ENCODE data around the gene TENT5C.

The TENT5C gene

DNA sequence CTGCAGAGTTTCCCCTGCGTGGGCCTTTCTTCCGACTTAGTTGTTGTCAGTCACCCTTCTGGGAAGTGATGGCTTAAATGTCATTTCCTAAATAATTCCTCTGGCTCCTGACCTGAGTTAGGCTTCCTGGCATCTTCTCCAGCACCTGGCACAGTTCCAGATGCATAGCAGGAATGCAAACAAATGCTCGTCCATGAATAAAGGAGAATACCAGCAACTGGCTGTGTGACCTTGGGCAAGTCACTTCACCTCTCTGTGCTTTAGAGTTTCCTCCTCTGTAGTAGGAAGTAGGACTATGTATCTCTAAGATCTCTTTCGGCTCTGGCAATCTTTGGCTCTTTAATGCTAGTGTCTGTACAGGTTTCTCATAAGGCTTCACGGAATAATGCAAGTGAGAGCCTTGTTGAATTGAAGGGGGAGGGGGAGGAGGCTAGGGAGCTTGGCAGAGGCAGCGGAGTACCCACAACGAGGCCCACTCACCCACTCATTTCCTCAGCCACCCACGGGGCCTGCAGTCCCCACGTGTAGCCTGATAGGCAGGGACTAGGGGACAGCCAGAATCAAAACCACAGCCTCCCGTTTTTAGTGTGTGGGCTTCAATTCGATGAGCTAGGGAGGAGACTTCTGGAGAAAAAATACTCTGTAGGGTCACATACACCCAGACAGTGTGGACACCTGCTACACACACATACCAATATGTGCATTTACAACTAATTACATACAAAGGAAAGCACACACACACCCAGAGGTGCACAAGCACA is 48.1 kb downstream of the TENT5C start:
- in situ Hi-C loops (cut with MboI; ENCODE audit: low sequenced_read_pairs), result no loop called here

DNA sequence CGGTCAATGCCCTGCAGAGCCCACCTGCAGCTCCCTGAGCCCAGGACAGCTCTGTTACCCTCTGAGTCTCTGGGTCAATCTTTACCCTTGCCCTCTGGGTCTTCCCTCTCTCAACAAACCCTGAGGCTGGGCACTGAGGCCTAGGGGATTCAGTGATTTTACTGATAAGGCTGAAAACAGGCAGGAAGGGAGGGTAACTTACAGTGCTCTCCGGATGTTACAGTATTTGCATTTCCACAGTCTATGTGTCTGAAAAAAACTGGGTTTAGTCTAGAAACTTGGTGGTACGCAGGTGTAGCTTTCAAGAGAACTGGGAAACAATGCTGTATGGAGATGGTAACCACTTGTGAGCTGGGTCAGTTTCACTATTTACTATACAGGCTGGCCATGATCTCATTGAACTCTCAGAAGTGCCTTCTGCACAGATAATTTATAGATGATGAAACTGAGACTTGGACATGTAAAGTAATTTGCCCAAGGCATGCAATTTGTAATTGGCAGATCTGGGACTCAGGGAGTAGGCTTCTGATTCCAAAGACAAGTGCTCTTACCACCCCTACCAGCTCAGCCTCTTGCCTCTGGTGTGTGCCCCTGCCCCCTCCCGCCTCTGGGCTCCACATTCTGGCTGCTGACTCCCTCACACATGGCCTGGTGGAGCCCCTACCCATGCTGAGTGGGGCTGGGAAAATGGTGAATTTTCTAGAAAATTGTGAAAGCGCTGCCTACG is 48.8 kb downstream of the TENT5C start:
- in situ Hi-C loops (cut with MboI; ENCODE audit: low sequenced_read_pairs), result no loop called here

DNA sequence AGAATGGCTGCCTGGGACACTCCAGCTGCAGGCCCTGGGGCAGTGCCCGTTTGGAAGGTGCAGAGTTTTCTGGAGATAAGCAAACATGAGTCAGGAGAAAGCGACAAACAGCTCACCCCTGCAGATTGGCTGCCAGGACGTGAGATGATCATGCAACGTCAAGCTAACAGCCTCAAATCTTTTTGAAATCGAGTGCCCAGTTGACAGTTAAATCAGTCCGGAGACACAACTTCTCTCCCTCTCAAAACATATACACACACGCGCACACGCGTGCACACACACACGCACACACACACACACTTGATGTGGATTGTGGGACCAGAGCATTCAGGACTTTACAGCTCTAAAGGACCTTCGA is 49.4 kb downstream of the TENT5C start:
- in situ Hi-C loops (cut with MboI; ENCODE audit: low sequenced_read_pairs), result no loop called here

DNA sequence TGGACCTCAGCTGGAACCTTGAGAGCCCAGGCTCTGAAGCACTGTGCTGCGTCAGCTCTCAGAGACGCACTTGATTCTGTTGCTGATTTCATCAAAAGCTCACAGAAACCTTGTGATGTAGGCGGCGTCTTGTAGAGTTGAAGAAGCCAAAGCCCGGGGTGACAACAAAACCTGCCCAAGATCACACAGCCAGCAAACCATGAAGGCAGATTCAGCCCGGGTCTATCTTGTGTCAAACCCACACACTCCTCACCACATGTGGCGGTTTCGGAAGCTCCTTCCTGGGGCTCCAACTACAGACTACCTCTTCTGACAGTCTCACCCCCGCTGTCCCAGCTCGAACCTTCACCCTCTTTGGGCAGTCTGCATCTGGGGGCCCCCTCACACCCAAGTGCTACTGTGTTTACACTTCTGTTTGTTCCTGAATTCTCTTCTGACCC is 50.4 kb downstream of the TENT5C start:
- in situ Hi-C loops (cut with MboI; ENCODE audit: low sequenced_read_pairs), result no loop called here

DNA sequence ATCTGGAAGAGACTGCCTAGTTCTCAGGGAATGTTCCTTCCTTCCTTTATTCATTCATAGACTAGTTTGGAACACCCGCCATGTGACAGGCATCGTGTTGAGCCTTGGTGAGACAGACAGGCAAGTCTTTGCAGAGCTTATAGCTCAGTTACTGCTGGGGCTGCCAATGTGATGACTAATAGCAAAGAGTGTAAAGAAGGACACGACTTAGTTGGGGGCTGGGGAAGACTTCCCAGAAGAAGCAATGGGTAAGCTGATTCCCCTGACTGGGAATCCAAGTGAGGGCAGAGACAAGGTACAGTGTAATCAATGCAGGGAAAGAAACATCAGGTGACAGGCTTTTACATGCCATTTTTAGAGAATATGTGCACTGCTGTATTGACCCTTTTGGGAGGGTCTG is 51.2 kb downstream of the TENT5C start:
- in situ Hi-C loops (cut with MboI; ENCODE audit: low sequenced_read_pairs), result no loop called here

DNA sequence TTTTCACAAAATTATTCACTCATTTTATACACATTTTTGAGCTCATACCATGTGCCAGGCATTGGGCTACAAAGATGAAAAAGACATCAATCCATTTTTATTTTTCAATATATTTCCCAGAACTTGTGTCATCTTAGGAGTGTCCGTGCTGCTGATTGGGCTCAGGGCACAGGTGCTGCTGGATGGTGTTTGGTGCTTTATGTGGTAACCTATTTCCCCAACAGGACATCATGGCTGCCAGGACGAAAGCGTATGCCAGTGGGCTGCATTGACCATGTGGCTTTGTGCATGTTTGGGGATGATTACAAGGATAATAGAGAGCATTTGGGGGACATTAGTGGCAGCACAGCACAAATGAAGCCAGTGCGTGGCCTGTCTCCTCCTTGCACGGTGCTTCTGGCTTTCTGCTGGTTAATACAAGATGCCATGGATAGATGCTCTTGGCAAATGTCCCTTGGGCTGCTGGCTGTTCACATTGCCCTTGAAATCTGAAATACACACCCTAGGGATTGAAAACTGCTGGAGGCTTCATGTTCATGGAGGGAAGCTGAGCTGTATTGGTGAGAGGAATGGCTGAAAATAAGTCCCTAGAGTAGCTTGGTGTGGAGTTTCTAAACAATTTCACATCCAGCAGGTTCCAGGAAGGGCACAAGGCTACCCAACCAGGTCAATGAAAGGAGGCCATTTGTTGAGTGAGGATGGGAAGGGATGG is 52.3 kb downstream of the TENT5C start:
- in situ Hi-C loops (cut with MboI; ENCODE audit: low sequenced_read_pairs), result no loop called here

DNA sequence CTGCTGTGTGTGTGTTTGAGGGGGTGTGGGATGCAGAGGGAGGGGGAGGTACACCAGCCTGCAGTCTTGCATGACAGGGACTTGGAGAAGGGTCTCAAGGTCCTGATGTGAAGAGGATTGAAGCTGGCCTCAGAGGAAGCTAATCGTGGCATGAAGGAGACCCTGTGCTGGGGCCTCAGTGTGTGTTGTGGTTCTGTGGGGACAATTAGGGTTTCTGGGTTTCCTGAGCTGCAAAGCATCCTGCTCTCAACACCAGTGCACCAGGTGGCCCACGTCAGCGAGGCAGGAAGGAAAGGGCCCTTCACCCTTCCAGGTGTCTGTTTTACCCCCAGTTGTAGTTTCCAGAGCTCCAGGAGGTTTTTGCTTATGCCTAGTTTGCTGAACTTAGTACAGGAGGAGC is 52.8 kb downstream of the TENT5C start:
- in situ Hi-C loops (cut with MboI; ENCODE audit: low sequenced_read_pairs), result no loop called here

DNA sequence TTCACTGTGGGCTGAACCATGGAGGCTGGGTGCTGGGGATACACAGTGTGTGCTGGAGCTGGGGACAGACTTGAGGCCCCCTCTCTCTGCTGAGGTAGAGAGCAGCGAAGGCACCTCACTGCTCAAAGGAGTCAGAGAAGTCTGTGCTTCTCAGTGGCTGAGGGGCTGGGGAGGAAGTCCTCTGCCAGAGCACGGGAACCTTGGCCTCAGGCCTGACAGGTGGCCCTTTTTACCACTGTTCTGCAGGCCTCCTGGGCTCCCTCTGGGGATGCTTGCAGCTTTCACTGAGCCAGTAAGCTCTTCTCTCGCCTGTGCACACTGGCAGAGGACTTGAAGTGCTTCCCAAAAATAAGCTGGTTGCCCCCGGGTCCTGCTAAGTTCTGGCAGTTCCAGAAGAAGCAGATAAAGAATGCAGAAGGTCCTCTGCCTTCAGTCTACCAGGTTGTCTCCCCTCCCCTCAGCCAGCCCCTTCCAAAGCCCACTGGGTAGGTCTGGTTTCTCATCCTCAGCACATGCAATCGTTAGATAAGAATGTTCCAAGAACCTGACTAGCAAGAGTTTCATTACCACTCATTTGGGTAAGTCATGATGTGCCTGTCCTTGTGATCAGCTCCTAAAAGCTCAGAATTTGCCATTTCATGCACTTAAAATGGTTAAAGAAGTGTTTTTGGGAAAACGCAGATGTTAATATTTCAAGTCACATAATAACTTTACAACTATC is 53.9 kb downstream of the TENT5C start:
- in situ Hi-C loops (cut with MboI; ENCODE audit: low sequenced_read_pairs), result no loop called here

DNA sequence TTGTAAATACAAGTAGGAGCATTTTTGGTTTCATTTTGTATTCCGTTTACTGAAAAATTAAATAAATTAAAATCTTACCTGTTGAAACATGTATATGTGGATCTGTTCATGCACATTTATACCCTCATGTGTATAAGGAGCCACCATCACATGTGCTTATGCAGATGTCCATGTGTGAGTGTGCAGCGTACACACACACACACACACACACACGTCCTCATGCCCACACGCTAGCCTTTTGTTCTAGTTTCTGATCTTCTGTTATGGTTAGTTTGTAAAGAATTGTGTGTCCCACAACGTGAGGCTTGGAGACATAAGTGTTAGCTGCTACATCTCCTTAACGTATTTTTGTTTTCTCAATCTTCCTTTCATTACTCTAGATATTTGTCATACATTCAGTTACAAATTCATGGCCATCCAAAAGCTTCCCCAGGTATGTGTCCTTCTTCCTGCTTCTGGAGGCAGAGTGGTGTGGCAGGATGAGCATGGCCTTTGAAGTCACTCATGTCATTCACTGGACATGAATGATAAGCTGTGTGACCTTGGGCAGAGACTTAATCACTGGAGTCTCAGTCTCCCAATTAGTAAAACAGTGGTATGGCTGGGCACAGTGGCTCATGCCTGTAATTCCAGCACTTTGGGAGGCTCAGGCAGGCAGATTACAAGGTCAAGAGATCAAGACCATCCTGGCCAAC is 54.6 kb downstream of the TENT5C start:
- in situ Hi-C loops (cut with MboI; ENCODE audit: low sequenced_read_pairs), result no loop called here

DNA sequence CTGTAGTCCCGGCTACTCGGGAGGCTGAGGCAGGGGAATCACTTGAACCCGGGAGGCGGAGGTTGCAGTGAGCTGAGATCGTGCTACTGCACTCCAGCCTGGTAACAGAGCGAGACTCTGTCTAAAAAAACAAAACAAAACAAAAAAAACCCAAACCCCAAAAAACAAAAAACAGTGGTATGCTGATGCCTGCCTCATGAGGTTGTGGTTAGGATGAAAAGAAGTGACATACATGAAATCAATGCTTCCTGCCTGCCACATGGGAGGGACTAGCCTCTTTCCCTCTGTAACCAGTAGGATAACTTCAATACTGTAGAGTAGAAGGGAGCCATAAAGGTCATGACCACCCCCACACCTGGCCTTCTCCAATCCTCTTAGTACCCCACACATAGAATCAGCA is 55.2 kb downstream of the TENT5C start:
- in situ Hi-C loops (cut with MboI; ENCODE audit: low sequenced_read_pairs), result no loop called here

DNA sequence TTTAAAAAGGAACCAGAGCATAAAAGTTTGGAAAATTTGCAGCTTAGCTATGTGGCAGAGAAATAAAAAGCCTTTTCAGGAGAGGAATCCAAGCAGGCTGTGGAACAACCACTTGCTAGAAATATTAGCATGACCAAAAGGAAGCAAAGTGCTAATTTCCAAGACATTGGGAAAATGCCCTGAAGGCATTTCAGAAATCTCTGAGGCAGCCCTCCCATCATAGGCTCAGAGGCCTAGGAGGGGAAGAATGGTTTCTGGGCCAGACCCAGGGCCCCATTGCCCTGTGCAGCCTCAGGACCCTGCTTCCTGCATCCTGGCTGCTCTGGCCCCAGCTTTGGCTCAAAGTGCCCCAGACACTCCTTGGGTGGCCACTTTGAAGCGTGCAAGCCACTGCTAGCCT is 56.8 kb downstream of the TENT5C start:
- in situ Hi-C loops (cut with MboI; ENCODE audit: low sequenced_read_pairs), result no loop called here

DNA sequence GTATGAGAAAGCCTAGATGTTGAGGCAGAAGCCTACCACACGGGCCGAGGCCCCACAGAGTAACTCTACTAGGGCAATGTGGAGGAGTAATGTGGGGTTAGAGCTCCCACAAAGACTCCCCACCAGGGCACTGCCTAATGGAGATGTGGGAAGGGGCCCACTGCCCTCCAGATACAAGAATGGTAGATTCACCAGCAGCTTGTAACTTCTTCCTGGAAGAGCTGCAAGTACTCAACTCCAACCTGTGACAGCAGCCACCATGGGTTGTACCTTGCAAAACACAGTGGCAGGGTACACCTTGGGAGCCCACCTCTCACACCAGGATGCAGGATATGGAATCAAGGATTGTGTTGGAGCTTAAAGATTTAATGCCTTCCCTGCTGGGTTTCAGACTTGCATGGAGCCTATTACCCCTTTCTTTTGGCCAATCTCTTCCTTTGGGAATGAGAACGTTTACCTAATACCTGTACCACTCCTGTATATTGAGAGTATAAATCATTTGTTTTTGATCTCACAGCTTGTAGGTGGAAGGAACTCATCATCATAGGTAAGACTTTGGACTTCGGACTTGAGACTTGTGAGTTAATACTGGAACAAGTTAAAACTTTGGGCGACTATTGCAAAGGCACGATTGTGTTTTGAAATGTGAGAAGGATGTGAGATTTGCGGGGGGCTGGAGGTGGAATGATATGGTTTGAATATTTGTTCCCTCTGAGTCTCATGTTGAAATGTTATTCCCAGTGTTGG is 57.5 kb downstream of the TENT5C start:
- in situ Hi-C loops (cut with MboI; ENCODE audit: low sequenced_read_pairs), result no loop called here

DNA sequence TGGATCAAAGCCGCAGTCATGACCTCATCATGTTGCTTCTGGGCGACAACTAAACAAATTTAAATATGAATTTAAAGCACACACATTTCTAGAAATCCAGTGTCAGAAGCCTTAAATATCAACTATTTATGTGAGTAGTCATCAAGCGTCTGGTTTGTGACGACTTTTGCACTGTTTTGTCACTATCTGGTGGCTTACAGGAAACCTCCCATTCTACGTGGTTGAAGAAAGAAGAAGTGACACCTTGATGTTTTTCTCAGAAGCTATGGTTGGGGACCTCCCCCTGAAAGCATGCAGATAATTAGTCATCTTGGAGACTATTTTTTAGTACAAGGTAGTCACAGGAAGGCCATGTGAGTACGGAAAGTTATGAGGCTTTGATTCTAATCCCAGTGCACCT is 58.5 kb downstream of the TENT5C start:
- in situ Hi-C loops (cut with MboI; ENCODE audit: low sequenced_read_pairs), result no loop called here

DNA sequence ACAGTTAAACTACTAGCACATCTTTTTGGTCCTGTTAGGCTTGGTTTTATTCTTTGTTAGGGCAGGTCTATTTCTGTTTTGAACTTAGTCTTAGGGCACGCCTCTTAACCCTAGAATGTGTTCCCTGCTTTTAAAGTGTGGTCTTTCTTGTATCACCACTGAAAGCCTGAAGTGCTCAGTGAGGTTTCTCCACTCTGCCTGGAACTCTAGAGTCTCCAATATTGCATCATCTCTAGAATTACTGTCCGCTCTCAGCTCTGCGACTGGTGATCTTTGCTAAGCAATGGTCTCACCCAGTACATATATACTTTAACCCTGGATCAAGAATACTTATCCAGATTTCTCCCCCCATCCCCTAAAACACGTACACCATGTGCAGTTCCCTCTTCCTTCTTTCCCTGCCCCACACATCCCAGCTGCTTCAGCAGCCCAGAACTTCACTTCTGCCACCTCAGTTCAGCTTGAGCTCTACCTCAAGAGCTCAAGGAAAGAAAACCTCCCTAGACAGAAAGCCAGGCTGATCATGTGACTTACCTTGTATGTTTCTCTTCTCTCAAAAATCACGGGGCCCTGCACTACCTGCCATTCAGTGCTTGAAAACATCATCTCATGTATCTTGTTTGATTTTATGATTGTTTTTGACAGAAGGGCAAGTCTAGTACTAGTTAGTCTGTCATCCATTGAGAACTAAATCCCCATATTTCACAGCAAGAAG is 59.9 kb downstream of the TENT5C start:
- in situ Hi-C loops (cut with MboI; ENCODE audit: low sequenced_read_pairs), result no loop called here

DNA sequence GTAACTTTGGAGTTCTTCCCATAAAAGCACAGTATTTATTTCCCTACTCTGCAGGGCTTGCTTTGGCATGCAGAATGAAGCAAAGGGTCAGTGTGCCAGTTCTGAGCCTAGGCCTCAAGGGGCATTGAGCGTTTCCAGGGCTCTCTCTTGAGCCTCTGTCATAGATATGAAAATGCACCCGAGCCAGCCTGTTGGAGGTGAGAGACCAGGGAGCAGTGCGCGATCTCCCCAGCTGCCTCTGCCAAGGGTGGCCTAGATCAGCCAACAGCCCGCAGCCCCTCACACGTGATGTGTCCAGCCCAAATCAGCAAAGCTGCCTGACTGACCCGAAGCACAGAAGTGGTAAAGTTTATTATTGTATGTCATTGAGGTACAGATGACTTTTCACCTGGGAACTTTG is 63.7 kb downstream of the TENT5C start:
- in situ Hi-C loops (cut with MboI; ENCODE audit: low sequenced_read_pairs), result no loop called here

DNA sequence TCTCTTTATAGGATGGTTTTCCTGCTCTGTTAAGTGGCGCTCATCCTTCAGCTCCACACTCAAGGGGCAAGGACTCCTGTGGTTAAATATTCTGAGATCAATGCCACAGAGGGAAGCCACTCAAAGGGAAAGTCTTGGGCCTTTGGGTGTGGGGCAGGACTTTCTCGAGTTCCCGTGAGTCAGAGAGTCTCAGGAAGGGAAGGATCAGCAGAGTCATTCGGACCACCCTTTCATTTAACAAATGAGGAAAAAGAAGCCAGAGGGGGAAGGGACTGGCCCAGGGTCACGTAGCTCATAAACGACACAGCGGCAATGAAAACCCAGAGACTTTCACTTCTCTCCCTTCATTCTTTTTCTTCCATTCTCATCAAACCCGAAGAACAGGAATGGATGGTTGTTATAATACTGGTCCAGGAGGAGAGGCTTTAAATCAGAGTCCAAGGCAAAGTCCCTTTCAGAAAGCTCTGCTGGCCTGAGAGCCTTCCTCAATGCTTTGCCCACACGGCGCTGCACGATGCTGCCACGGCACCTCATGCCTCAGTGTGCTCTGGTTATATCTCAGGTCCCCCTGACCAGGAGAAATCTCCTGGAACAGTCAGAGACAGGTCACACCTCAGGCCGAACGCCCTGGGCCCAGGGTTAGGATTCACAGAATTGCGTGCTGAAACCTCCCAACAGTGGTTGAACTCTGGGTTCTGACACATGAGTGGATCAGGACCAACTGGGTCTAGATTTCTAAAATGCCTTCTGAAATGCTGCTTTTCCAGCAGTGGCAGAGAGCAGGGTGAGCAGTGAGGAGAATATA is 65.3 kb downstream of the TENT5C start:
- in situ Hi-C loops (cut with MboI; ENCODE audit: low sequenced_read_pairs), result loop anchor here (10.0 kb wide), 1 partner anchor 136 kb away; no protein-coding TSS in a partner anchor

DNA sequence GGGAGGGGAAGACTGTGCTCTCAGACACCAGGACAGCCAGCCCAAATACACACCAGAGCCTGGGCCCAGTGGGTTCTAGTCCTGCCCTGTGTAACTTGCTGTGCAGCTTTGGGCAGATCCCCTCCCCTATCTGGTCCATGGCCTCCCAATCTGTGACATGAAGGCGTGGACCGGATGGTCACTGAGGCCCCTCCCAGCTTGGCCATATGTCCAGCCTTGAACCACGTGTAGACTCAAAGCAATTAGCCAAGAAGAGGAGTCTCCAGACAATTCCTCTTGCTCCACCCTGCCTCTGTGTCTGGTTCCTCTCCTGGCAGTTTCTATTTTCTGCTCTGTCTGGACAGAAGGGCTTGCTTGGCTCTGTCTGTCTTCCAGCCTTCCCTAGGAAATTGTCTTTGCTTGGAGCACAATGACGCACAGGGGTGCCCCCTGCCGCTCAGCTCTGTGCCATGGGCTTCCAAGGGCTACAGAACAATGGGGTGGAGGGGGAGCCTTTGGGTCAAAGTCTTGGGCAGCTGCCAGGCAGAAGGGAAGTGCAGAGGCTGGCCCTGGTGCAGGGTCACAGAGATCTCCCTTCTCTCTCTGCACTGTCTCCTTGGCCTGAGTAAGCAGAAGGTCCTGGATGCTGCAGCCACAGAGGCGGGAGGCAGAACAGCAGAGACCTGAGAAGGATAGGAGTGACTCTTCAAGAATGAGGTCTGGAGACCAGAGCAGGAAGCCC is 66.1 kb downstream of the TENT5C start:
- in situ Hi-C loops (cut with MboI; ENCODE audit: low sequenced_read_pairs), result loop anchor here (10.0 kb wide), 1 partner anchor 137 kb away; no protein-coding TSS in a partner anchor

DNA sequence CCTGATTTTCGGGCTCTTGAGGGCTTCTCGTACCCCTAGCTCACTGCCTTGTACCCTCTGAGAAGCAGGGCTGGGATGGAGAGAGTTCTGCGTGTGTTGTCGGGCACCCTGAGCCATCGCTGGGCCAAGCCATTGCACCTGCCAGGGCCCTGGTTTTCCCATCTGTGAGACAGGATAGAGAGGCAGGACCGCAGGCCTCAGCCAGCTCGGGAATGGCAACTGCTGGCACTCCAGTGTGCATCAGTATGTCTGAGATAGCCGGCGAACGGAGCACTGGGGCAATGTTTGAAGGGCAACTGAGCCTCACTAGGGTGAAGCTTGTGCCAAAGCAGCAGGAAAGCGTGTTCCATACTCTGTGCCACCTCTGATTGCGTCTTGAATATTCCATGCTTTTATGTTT is 66.9 kb downstream of the TENT5C start:
- in situ Hi-C loops (cut with MboI; ENCODE audit: low sequenced_read_pairs), result loop anchor here (10.0 kb wide), 1 partner anchor 138 kb away; no protein-coding TSS in a partner anchor
